Thyroid gland (tissue), 4 donors: Measurements from ENCODE around the gene MAPK11. TPM values are rescaled to one million over a fixed set of nuclear protein-coding genes. Genes with fewer than 3 reads are reported as not detected.

ENCODE experiments used
- DNase-seq, 2 donors: peaks; one replicate each; pipeline ENCODE4 v3.0.0-alpha.2; 2019
- H3K27ac ChIP-seq, 3 donors: fragments of 200-600 bp; sonication (generic); 1 replicate in 2 of 3; 2 replicates in 1 of 3; pipeline ENCODE4 v1.5.1; 2016 to 2019; ENCODE audit warnings: mild to moderate bottlenecking in 1 of 3, moderate library complexity in 1 of 3
- H3K27me3 ChIP-seq: fragments of 200-600 bp; sonication (generic); one replicate; pipeline ENCODE4 v1.5.1; 2019
- H3K36me3 ChIP-seq, 2 donors: fragments of 200-600 bp; sonication (generic); one replicate each; pipeline ENCODE4 v1.5.1; 2016 to 2019
- H3K4me1 ChIP-seq, 2 donors: fragments of 200-600 bp; sonication (generic); one replicate each; pipeline ENCODE4 v1.5.1; 2017 to 2019
- H3K4me3 ChIP-seq, 3 donors: fragments of 200-600 bp; sonication (generic); replicated peaks in 1 of 3; 1 replicate in 2 of 3; 2 replicates in 1 of 3; pipeline ENCODE4 v1.5.1; 2016; ENCODE audit warnings: mild to moderate bottlenecking in 1 of 3
- H3K9me3 ChIP-seq: fragments of 200-600 bp; sonication (generic); one replicate; pipeline ENCODE4 v1.5.1; 2017
- POLR2A ChIP-seq, 2 donors: fragments of 450-650 bp; IDR thresholded peaks; one replicate each; pipeline ENCODE4 v1.6.1; 2017; ENCODE audit warnings: antibody characterized with exemption in 2 of 2, mild to moderate bottlenecking in 2 of 2, moderate library complexity in 1 of 2
- WGBS, 2 donors: methylation state at CpG; one replicate each; pipeline ENCODE4 v1.1.5; 2017; 5-methylcytosine and 5-hydroxymethylcytosine counted together
- intact Hi-C: fragments of 100-400 bp; cut with DNase I; formaldehyde crosslinking; loops from one replicate; pipeline ENCODE4 v1.15.1; 2023
- total RNA-seq, 4 donors: library from RNA; depleted of rRNA; stranded (reverse); fragments of >200 nt; gene quantifications; one replicate each; pipeline ENCODE4 v1.2.3, GENCODE V29; 2016
- TF ChIP-seq, protein P1 (sequence below), 6 experiments: fragments of 200-600 bp in 3 of 6; fragments of 450-650 bp in 3 of 6; sonication (generic) in 3 of 6; IDR thresholded peaks; one replicate each; pipeline ENCODE4 v1.5.1; 2016 to 2019; ENCODE audit warnings: antibody characterized with exemption in 6 of 6, mild to moderate bottlenecking in 2 of 6, inconsistent platforms in 1 of 6, moderate library complexity in 1 of 6

MAPK11 gene
- total RNA-seq, 4 donors from 2014 or later = 2.8 to 4.7 (median 4.0) TPM

DNA sequence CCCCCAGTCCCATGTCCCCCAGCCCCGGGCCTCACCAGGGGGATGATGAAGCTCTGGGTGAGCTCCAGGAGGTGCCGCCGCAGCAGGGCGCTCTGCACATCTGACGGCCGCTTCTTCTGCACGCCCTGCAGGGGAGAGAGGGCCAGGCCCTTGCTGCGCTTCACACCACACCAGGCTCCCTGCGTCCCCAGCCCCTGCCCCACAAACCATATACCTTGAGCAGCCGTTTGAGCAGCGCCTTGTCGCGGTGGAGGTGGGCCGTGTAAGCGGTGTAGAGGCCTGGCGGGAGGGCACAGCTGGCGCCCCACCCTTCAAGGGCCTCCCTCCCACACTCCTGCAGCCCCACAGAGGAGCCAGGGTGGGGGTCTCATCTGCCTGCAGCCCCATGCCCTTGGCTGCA lies 43.4 kb upstream of the MAPK11 start:
- Histone ChIP-seq H3K27me3 (no peaks in the 10 kb centered on the region), H3K36me3 (no peaks in the 10 kb centered on the region), H3K4me1 (peaks cover 23 to 36% of the 10 kb centered on the region in 2 donors), H3K9me3 (no peaks in the 10 kb centered on the region), H3K27ac (no peak overlapping the region), H3K4me3 (no peak overlapping the region)
- 91 to 94% methylated on average over 15 of the region's 17 CpGs for WGBS, 2 donors
- intact Hi-C loops = loop anchor here (5.0 kb wide), 1 partner anchor 36 kb away; no protein-coding TSS in a partner anchor
- DNase-seq = no peak
- TF ChIP-seq POLR2A (IDR thresholded peaks at IDR 0.05) = no peak
- TF ChIP-seq, protein P1, sequence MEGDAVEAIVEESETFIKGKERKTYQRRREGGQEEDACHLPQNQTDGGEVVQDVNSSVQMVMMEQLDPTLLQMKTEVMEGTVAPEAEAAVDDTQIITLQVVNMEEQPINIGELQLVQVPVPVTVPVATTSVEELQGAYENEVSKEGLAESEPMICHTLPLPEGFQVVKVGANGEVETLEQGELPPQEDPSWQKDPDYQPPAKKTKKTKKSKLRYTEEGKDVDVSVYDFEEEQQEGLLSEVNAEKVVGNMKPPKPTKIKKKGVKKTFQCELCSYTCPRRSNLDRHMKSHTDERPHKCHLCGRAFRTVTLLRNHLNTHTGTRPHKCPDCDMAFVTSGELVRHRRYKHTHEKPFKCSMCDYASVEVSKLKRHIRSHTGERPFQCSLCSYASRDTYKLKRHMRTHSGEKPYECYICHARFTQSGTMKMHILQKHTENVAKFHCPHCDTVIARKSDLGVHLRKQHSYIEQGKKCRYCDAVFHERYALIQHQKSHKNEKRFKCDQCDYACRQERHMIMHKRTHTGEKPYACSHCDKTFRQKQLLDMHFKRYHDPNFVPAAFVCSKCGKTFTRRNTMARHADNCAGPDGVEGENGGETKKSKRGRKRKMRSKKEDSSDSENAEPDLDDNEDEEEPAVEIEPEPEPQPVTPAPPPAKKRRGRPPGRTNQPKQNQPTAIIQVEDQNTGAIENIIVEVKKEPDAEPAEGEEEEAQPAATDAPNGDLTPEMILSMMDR (IDR thresholded peaks at IDR 0.05) = no peak

DNA sequence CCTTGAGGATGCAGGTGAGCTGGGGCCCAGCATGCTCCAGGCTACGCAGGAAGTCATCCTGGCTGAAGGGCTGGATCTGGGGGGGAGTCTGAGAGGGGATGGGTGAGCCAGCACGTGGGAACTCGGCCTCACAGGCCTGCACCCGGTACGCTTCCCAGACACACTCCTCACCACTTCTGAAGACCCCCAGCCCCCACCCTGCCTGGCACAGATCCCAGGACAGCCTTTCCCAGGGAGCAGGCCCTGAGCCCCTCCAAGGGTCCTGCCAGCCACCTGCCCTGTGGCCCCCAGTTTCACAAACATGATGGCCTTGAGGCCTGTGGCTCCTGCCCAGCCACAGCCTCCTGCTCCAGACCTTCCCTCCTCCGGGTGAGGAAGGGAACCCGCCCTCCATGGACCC lies 42.8 kb upstream of the MAPK11 start:
- no peak overlapping the region for H3K27ac ChIP-seq
- no peaks in the 10 kb centered on the region for H3K36me3 ChIP-seq
- peaks cover 24 to 42% of the 10 kb centered on the region in 2 donors for H3K4me1 ChIP-seq
- WGBS, 2 donors = 85 to 88% methylated on average over 2 to 7 of the region's 7 CpGs
- no peak for TF ChIP-seq POLR2A (IDR thresholded peaks at IDR 0.05)
- TF ChIP-seq, protein P1 (IDR thresholded peaks at IDR 0.05) = no peak
- no peak for DNase-seq
- H3K4me3 ChIP-seq = no peak overlapping the region
- no peaks in the 10 kb centered on the region for H3K9me3 ChIP-seq
- no peaks in the 10 kb centered on the region for H3K27me3 ChIP-seq
- intact Hi-C loops = loop anchor here (5.0 kb wide), 1 partner anchor 36 kb away; no protein-coding TSS in a partner anchor

DNA sequence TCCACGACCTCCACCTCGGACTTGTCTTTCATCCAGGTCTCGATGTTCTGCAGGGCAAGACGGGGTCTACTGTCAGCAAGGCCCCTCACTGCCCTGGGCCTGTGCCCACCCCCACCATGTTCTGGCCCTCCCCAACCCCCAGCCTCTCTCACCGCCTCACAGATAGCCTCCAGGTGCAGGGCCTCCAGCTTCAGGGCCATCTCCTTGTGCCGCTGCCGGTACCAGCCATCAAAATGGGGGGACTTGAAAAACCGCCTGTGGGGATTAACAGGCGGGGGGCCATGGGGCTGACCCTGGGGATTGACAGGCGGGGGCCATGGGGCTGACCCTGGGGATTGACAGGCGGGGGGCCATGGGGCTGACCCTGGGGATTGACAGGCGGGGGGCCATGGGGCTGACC lies 42.2 kb upstream of the MAPK11 start:
- intact Hi-C loops = loop anchor here (5.0 kb wide), 1 partner anchor 35 kb away; no protein-coding TSS in a partner anchor
- Histone ChIP-seq H3K27me3 (no peaks in the 10 kb centered on the region), H3K9me3 (no peaks in the 10 kb centered on the region), H3K4me3 (no peak overlapping the region), H3K4me1 (peaks cover 28 to 45% of the 10 kb centered on the region in 2 donors), H3K36me3 (no peaks in the 10 kb centered on the region), H3K27ac (no peak overlapping the region)
- TF ChIP-seq, protein P1 (IDR thresholded peaks at IDR 0.05) = no peak
- no peak for TF ChIP-seq POLR2A (IDR thresholded peaks at IDR 0.05)
- 93 to 97% methylated on average over 5 of the region's 12 CpGs for WGBS, 2 donors
- DNase-seq = no peak

DNA sequence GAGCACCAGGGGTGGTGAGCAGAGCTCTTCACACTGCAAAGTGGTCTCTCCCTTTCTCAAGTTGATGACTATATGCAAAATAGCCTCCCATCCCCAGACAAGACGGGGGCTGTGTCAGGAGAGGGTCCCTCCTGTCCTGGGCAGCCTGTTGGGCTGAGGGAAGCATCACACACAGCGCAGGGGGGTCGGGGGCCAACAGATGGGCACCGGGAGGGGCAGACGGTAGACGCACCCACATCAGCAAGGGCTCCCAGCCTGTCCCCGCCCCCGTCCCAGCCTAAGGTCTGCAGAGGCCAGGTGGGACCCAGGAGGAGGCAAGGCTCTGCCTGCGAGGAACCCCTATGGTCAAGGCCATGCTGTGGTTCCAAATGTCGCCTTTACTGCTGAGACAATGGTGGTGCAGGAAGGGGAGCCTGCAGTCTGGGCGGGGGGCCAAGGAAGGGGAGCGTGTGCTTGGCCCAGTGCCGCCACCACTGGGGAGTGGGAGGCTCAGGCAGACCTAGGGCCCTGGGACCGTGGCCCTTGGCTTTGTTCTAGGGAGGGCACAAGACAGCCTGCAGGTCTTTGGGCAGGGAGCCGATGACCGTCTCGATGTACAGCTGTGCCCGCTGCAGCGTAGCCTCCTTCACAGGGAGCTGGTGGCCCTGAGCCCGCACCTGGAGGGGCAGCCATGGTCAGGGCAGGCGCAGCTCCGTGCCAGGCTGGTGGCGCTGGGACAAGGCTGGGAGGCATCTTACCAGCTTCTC lies 41.6 kb upstream of the MAPK11 start:
- DNase-seq = no peak
- 89 to 96% methylated on average over 12 to 17 of the region's 23 CpGs for WGBS, 2 donors
- no peak for TF ChIP-seq POLR2A (IDR thresholded peaks at IDR 0.05)
- TF ChIP-seq, protein P1 (IDR thresholded peaks at IDR 0.05) = no peak
- Histone ChIP-seq H3K36me3 (no peaks in the 10 kb centered on the region), H3K27me3 (no peaks in the 10 kb centered on the region), H3K27ac (no peak overlapping the region), H3K4me1 (peaks cover 28 to 45% of the 10 kb centered on the region in 2 donors), H3K4me3 (no peak overlapping the region), H3K9me3 (no peaks in the 10 kb centered on the region)
- intact Hi-C loops = loop anchor here (5.0 kb wide), 1 partner anchor 34 kb away; no protein-coding TSS in a partner anchor

DNA sequence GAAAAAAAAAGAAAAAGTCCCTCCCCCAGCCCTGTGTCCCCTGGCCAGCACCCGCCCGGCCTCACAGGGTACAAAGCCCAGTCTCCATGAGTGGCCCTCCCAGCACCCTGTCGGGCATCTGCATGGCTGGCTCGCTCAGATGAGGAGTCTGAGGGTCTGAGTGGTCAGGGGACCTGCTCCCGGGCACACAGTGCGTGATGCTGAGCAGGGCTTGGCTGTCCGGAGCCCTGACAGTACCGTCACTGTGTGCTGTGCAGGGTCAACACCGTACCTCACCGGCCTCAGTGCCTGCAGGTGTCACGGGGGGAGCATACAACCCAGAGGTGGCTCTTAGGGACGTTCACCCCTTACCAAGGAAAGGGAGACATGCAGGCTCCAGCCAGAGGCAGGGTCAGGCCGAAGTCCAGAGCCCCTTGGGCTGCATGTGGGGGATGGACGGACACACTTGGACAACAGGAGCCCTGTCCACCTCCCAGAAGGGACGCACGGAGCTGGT lies 40.8 kb upstream of the MAPK11 start:
- peaks cover 28 to 45% of the 10 kb centered on the region in 2 donors for H3K4me1 ChIP-seq
- intact Hi-C loops = loop anchor here (5.0 kb wide), 1 partner anchor 34 kb away; no protein-coding TSS in a partner anchor
- no peak for TF ChIP-seq POLR2A (IDR thresholded peaks at IDR 0.05)
- TF ChIP-seq, protein P1 (IDR thresholded peaks at IDR 0.05) = no peak
- 91 to 96% methylated on average over 6 to 16 of the region's 16 CpGs for WGBS, 2 donors
- no peaks in the 10 kb centered on the region for H3K9me3 ChIP-seq
- no peaks in the 10 kb centered on the region for H3K36me3 ChIP-seq
- H3K27me3 ChIP-seq = no peaks in the 10 kb centered on the region
- peak overlapping the region; percentile 12 to 89 (median 72) for H3K27ac ChIP-seq
- no peak overlapping the region for H3K4me3 ChIP-seq
- DNase-seq = no peak
